Epithelial cell of proximal tubule (primary cell): ENCODE measurements around the gene CDC42BPA. TPM values are rescaled to one million over a fixed set of nuclear protein-coding genes. Genes with fewer than 3 reads are reported as not detected.
"Not testable (repeated sequence)": the region's sequence is repeated elsewhere in the genome, so short reads cannot be mapped to it uniquely, and the experiment has no call there.

Experiments used
- DNase-seq: peaks from one replicate; pipeline ENCODE4 v3.0.0-alpha.2; 2011; ENCODE audit warnings: low read depth
- H3K4me3 ChIP-seq: 2 replicates; pipeline ENCODE4 v1.5.1; 2011; ENCODE audit warnings: low read depth, mild to moderate bottlenecking, low read length
- total RNA-seq: library from RNA; depleted of rRNA; stranded (reverse); fragments of >200 nt; gene quantifications from 2 replicates; pipeline ENCODE4 v1.2.3, GENCODE V29; 2015
- TF ChIP-seq, protein P1 (sequence below): conservative IDR thresholded peaks from 2 replicates; pipeline ENCODE4 v1.5.1; 2012; ENCODE audit warnings: low read depth, mild to moderate bottlenecking, low read length

The CDC42BPA gene
- total RNA-seq, 1 donor from 2014 or later: 15.6 TPM

DNA sequence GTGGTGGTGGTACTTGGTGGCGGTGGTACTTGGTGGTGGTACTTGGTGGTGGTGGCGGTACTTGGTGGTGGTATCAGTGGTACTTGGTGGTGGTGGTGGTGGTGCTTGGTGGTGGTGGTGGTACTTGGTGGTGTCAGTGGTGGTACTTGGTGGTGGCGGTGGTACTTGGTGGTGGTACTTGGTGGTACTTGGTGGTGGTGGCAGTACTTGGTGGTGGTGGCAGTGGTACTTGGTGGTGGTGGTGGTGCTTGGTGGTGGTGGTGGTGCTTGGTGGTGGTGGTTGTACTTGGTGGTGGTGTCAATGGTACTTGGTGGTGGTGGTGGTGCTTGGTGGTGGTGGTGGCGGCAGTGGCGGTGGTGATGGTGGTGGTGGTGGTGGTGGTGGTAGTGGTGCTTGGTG, 358.0 kb downstream of the CDC42BPA start:
- TF ChIP-seq, protein P1, sequence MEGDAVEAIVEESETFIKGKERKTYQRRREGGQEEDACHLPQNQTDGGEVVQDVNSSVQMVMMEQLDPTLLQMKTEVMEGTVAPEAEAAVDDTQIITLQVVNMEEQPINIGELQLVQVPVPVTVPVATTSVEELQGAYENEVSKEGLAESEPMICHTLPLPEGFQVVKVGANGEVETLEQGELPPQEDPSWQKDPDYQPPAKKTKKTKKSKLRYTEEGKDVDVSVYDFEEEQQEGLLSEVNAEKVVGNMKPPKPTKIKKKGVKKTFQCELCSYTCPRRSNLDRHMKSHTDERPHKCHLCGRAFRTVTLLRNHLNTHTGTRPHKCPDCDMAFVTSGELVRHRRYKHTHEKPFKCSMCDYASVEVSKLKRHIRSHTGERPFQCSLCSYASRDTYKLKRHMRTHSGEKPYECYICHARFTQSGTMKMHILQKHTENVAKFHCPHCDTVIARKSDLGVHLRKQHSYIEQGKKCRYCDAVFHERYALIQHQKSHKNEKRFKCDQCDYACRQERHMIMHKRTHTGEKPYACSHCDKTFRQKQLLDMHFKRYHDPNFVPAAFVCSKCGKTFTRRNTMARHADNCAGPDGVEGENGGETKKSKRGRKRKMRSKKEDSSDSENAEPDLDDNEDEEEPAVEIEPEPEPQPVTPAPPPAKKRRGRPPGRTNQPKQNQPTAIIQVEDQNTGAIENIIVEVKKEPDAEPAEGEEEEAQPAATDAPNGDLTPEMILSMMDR: no peak
- H3K4me3 ChIP-seq: no peak overlapping the region
- no peak for DNase-seq

DNA sequence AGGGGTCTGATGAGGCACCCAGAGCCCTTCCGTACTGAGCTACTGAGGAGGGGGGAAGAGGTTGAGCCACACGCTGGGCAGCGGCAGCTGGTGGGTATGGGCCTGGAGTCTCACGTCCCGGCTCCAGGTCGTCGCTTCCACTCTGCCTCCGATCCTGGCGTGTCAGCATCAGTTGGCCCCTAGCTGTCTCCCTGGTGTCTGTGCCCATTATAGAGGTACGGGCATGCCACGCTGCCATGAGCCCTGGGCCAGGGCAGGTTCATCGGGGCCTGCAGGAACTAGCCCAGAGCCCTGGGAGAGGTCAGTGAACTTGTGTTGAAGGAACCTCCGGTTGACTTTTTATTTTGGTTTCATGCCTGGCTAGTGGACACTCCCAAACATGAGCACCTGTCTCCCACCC, 360.0 kb downstream of the CDC42BPA start:
- TF ChIP-seq, protein P1: no peak
- H3K4me3 ChIP-seq: no peak overlapping the region
- no peak for DNase-seq

DNA sequence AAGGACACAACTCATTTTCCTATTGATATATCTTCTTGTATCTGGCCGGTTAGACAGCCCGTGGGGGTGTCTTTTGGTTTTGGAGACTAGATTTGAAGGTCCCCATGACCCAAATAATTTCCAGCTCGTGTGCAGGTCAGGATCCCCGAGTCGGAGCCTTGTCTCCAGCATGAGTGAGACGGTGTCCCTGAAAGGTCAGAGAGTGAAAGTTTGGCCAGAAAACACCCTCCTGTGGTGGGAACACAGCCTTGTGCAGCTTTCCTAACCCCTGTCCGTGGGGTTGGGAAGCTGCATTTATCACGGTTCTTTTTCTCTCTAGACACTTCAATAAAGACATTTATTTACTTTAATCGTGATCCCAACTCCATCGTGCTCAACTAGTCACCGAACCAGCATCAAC, 360.6 kb downstream of the CDC42BPA start:
- H3K4me3 ChIP-seq: no peak overlapping the region
- TF ChIP-seq, protein P1: no peak
- no peak for DNase-seq

DNA sequence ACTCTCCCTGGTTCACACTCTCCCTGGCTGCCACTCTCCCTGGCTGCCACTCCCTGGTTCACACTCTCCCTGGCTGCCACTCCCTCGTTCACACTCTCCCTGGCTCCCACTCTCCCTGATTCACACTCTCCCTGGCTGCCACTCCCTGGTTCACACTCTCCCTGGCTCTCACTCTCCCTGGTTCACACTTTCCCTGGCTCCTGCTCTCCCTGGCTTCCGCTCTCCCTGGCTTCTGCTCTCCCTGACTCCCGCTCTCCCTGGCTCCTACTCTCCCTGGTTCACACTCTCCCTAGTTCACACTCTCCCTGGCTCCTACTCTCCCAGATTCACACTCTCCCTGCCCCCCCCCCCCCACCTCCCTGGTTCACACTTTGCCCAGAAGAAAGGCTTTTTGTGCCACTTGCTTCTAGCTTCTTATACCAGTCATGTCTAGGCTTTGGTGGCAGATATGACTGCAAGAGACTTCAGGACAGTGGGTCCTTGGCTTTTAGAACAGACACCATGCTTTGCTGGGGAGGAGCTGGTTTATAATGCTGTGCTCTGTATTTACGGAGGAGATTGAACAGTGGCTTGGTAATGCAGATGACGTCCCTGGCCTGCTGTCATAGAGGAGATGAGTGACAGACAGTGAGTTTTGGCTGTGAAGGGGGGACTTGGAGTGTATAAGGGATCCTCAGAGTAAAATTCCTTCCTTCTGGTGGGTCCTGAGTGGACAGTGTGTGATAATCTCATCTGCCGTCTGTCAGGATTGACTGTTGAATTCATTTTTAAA, 361.2 kb downstream of the CDC42BPA start:
- TF ChIP-seq, protein P1: no peak
- no peak for DNase-seq
- no peak overlapping the region for H3K4me3 ChIP-seq

DNA sequence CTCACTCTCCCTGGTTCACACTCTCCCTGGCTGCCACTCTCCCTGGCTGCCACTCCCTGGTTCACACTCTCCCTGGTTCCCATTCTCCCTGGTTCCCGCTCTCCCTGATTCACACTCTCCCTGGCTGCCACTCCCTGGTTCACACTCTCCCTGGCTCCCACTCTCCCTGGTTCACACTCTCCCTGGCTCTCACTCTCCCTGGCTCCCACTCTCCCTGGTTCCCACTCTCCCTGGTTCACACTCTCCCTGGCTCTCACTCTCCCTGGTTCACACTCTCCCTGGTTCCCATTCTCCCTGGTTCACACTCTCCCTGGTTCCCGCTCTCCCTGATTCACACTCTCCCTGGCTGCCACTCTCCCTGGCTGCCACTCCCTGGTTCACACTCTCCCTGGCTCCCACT, 362.4 kb downstream of the CDC42BPA start:
- H3K4me3 ChIP-seq, DNase-seq: not testable (repeated sequence)

DNA sequence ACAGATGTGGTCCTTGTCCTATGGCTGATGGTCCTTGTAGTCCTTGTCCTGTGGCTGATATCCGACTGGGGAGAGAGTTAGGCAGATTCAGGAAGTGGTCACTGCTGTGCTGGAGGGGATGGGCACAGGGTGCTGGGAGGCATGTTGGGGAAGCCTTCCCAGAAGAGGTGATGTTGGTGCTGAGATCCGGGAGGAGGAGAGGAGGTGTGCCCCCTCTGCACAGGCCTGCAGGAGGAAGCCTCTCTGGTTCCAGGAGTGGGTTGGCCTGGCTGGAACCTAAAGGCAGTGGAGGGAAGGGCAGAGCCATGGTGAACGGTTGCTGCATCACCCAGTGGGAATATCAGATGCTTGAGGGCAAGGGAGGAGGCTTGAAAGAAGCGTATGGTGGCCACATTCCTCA, 363.5 kb downstream of the CDC42BPA start:
- no peak overlapping the region for H3K4me3 ChIP-seq
- TF ChIP-seq, protein P1: no peak
- DNase-seq: no peak

DNA sequence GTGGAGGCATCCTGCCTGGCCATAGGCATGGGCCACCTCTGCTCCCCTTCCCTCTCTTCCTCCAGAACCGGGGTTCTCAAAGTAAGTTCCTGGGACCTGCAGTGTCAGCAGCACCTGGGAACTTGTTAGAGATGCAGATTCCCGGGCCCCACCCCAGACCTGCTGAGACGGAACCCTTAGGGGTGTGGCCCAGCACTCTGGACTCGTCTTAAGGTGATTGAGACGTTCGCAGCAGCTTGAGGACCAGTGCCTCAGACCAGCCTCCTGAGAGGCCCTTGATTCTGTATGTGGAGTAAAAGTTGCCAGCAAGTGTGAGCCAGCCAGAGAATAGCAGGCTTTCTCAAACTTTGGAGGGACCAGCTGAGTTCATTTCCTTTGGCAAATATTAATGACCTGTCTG, 364.0 kb downstream of the CDC42BPA start:
- H3K4me3 ChIP-seq: no peak overlapping the region
- TF ChIP-seq, protein P1: no peak
- DNase-seq: no peak
